VCaP (cell line): ENCODE data around the gene VSIG1.
A peak's percentile ranks its signal among the peaks of the same experiment; 100 is the strongest.

ENCODE experiments used
- H3K27ac ChIP-seq: fragments of 450-650 bp; 2 replicates; pipeline ENCODE4 v1.5.1; 2017
- CTCF ChIP-seq: fragments of 450-650 bp; conservative IDR thresholded peaks from 2 replicates; pipeline ENCODE4 v1.5.1; 2017; ENCODE audit warnings: mild to moderate bottlenecking, moderate library complexity

Gene VSIG1

GRCh38 chrX:108090491-108091263 lies 45.8 kb downstream of the VSIG1 start:
- peak overlapping the region; percentile 66 for H3K27ac ChIP-seq
- TF ChIP-seq CTCF, result no peak

GRCh38 chrX:108091264-108091877 lies 46.5 kb downstream of the VSIG1 start, which contains the start of the genes ATG4A and PSMD10:
ATG4A (plus strand) TSS chrX:108091778; CDS start chrX:108091827, 49 bp downstream.
PSMD10 (minus strand) TSS chrX:108091542; CDS start chrX:108091520, 22 bp downstream.
- peak within 1 kb of the TSS; percentile 66 for H3K27ac ChIP-seq
- no peak for TF ChIP-seq CTCF

- TF ChIP-seq CTCF, result no peak
- no peak overlapping the region for H3K27ac ChIP-seq
Observed at GRCh38 chrX:108091878-108092291, 47.0 kb downstream of the VSIG1 start.

GRCh38 chrX:108097380-108097779 lies 52.5 kb downstream of the VSIG1 start:
- TF ChIP-seq CTCF, result no peak
- no peak overlapping the region for H3K27ac ChIP-seq

GRCh38 chrX:108105473-108105872 lies 60.6 kb downstream of the VSIG1 start:
- no peak for TF ChIP-seq CTCF
- no peak overlapping the region for H3K27ac ChIP-seq

- no peak for TF ChIP-seq CTCF
- no peak overlapping the region for H3K27ac ChIP-seq
Observed at GRCh38 chrX:108114541-108114940, 69.7 kb downstream of the VSIG1 start.

- no peak overlapping the region for H3K27ac ChIP-seq
- TF ChIP-seq CTCF, result no peak
Observed at GRCh38 chrX:108117988-108118387, 73.1 kb downstream of the VSIG1 start.
